GM19035 (cell line): ENCODE results near the gene ZNF485.

Source experiments
- ATAC-seq: cut with Tn5 transposase; IDR thresholded peaks from one replicate; pipeline ENCODE4 v1.9.1; 2021; ENCODE audit not compliant: unreplicated experiment

ZNF485 gene

GRCh38 chr10:43667317-43667731 lies 61.1 kb downstream of the ZNF485 start:
- ATAC-seq = no peak
